Activated naive CD4-positive, alpha-beta T cell treated with anti-CD3 and anti-CD28 coated beads, Interleukin-2, amount 10 ng/mL, durations not matched to agents 7 days and 5 days (primary cell): ENCODE data around the gene LYRM1.
A peak's percentile ranks its signal among the peaks of the same experiment; 100 is the strongest.

ENCODE experiments used
- CTCF ChIA-PET: fragments of 350-600 bp; sonication (Branson Sonifier 250); formaldehyde crosslinking; loops from one replicate; lab custom pipeline; 2021; ENCODE audit warnings: antibody characterized with exemption; lab: Charles Lee
- DNase-seq: peaks from one replicate; pipeline ENCODE4 v3.0.0-alpha.2; 2020
- H3K27ac Mint-ChIP-seq: one replicate; pipeline ENCODE4 v1.8.0; 2021; ENCODE audit warnings: mild to moderate bottlenecking, moderate library complexity, mixed read lengths
- H3K27me3 Mint-ChIP-seq: one replicate; pipeline ENCODE4 v1.8.0; 2021; ENCODE audit warnings: mild to moderate bottlenecking, mixed read lengths
- H3K36me3 Mint-ChIP-seq: one replicate; pipeline ENCODE4 v1.8.0; 2021; ENCODE audit warnings: mixed read lengths
- H3K4me1 Mint-ChIP-seq: one replicate; pipeline ENCODE4 v1.8.0; 2021; ENCODE audit warnings: mixed read lengths
- H3K4me3 Mint-ChIP-seq: one replicate; pipeline ENCODE4 v1.8.0; 2021; ENCODE audit warnings: mild to moderate bottlenecking, moderate library complexity, mixed read lengths
- H3K9me3 Mint-ChIP-seq: one replicate; pipeline ENCODE4 v1.8.0; 2021; ENCODE audit warnings: mixed read lengths

Gene LYRM1

GRCh38 chr16:20879175-20880040 is 21.2 kb upstream of the LYRM1 start:
- no peak for DNase-seq
- CTCF ChIA-PET = interaction anchor here (0.6 kb wide), 1 partner anchor 10 kb away, joined by 4 read pairs; no protein-coding TSS in a partner anchor
- peaks cover 59% of the 10 kb centered on the region for H3K4me1 Mint-ChIP-seq

GRCh38 chr16:20880867-20881502 is 19.6 kb upstream of the LYRM1 start:
- Mint-ChIP-seq H3K27me3 (no peaks in the 10 kb centered on the region), H3K4me1 (peaks cover 51% of the 10 kb centered on the region), H3K36me3 (peaks cover 16% of the 10 kb centered on the region), H3K4me3 (no peak overlapping the region), H3K27ac (no peak overlapping the region), H3K9me3 (no peaks in the 10 kb centered on the region)
- no peak for DNase-seq
- CTCF ChIA-PET = no interaction called here

More at GRCh38 chr16:20879175-20880040, 21.2 kb upstream of the LYRM1 start:
- Mint-ChIP-seq H3K36me3 (peaks cover 17% of the 10 kb centered on the region), H3K4me3 (no peak overlapping the region), H3K27me3 (no peaks in the 10 kb centered on the region), H3K27ac (no peak overlapping the region), H3K9me3 (no peaks in the 10 kb centered on the region)

- no peak overlapping the region for H3K4me3 Mint-ChIP-seq
- H3K4me1 Mint-ChIP-seq = peaks cover 46% of the 10 kb centered on the region
- no peak for DNase-seq
- H3K36me3 Mint-ChIP-seq = peaks cover 18% of the 10 kb centered on the region
- no peak overlapping the region for H3K27ac Mint-ChIP-seq
- CTCF ChIA-PET = no interaction called here
- no peaks in the 10 kb centered on the region for H3K9me3 Mint-ChIP-seq
- H3K27me3 Mint-ChIP-seq = no peaks in the 10 kb centered on the region
These were observed 19.1 kb upstream of the LYRM1 start for GRCh38 chr16:20881503-20881878.

GRCh38 chr16:20883554-20884239 is 16.9 kb upstream of the LYRM1 start:
- Mint-ChIP-seq H3K4me3 (no peak overlapping the region), H3K27ac (peak overlapping the region; percentile 6), H3K9me3 (no peaks in the 10 kb centered on the region), H3K4me1 (peaks cover 33% of the 10 kb centered on the region), H3K27me3 (no peaks in the 10 kb centered on the region), H3K36me3 (peaks cover 20% of the 10 kb centered on the region)
- no peak for DNase-seq
- CTCF ChIA-PET = interaction anchor here (0.7 to 1.7 kb wide), 3 partner anchors 8 to 16 kb away, joined by 3 to 5 read pairs (median 3); no protein-coding TSS in a partner anchor

- no peak overlapping the region for H3K4me3 Mint-ChIP-seq
- peak overlapping the region; percentile 6 for H3K27ac Mint-ChIP-seq
- no peaks in the 10 kb centered on the region for H3K9me3 Mint-ChIP-seq
- H3K4me1 Mint-ChIP-seq = peaks cover 29% of the 10 kb centered on the region
- no peaks in the 10 kb centered on the region for H3K27me3 Mint-ChIP-seq
- CTCF ChIA-PET = interaction anchor here (1.7 kb wide), 1 partner anchor 9 kb away, joined by 5 read pairs; no protein-coding TSS in a partner anchor
- peaks cover 20% of the 10 kb centered on the region for H3K36me3 Mint-ChIP-seq
- peak; percentile 28 for DNase-seq
These were observed 16.4 kb upstream of the LYRM1 start for GRCh38 chr16:20884240-20884556.

- H3K4me1 Mint-ChIP-seq = peaks cover 23% of the 10 kb centered on the region
- no peaks in the 10 kb centered on the region for H3K9me3 Mint-ChIP-seq
- no peak overlapping the region for H3K27ac Mint-ChIP-seq
- H3K4me3 Mint-ChIP-seq = no peak overlapping the region
- no peaks in the 10 kb centered on the region for H3K27me3 Mint-ChIP-seq
- CTCF ChIA-PET = no interaction called here
- no peak for DNase-seq
- peaks cover 21% of the 10 kb centered on the region for H3K36me3 Mint-ChIP-seq
These were observed 14.3 kb upstream of the LYRM1 start for GRCh38 chr16:20886320-20886719.

- Mint-ChIP-seq H3K36me3 (peaks cover 19% of the 10 kb centered on the region), H3K4me3 (no peak overlapping the region), H3K4me1 (peaks cover 18% of the 10 kb centered on the region), H3K9me3 (no peaks in the 10 kb centered on the region), H3K27ac (no peak overlapping the region), H3K27me3 (no peaks in the 10 kb centered on the region)
- DNase-seq = no peak
- CTCF ChIA-PET = interaction anchor here (0.7 to 1.8 kb wide), 2 partner anchors 13 to 15 kb away, joined by 4 read pairs; no protein-coding TSS in a partner anchor
These were observed 13.4 kb upstream of the LYRM1 start for GRCh38 chr16:20887207-20887606.

- Mint-ChIP-seq H3K4me3 (no peak overlapping the region), H3K27ac (no peak overlapping the region), H3K4me1 (peaks cover 6% of the 10 kb centered on the region), H3K27me3 (no peaks in the 10 kb centered on the region), H3K9me3 (no peaks in the 10 kb centered on the region), H3K36me3 (peaks cover 17% of the 10 kb centered on the region)
- CTCF ChIA-PET = interaction anchor here (0.6 to 1.8 kb wide), 4 partner anchors 11 to 201 kb away, joined by 4 read pairs; no protein-coding TSS in a partner anchor
- no peak for DNase-seq
These were observed 10.8 kb upstream of the LYRM1 start for GRCh38 chr16:20889625-20890275.

- H3K27ac Mint-ChIP-seq = no peak overlapping the region
- no peaks in the 10 kb centered on the region for H3K27me3 Mint-ChIP-seq
- CTCF ChIA-PET = interaction anchor here (1.2 kb wide), 1 partner anchor 20 kb away, joined by 3 read pairs; no protein-coding TSS in a partner anchor
- H3K4me1 Mint-ChIP-seq = peaks cover 29% of the 10 kb centered on the region
- no peak overlapping the region for H3K4me3 Mint-ChIP-seq
- DNase-seq = no peak
- peaks cover 20% of the 10 kb centered on the region for H3K36me3 Mint-ChIP-seq
- no peaks in the 10 kb centered on the region for H3K9me3 Mint-ChIP-seq
These were observed 6.2 kb upstream of the LYRM1 start for GRCh38 chr16:20894388-20894787.

- Mint-ChIP-seq H3K4me3 (peak overlapping the region; percentile 5), H3K27me3 (no peaks in the 10 kb centered on the region), H3K9me3 (no peaks in the 10 kb centered on the region), H3K36me3 (peaks cover 30% of the 10 kb centered on the region), H3K27ac (no peak overlapping the region), H3K4me1 (peaks cover 45% of the 10 kb centered on the region)
- no peak for DNase-seq
- CTCF ChIA-PET = interaction anchor here (3.6 kb wide), 1 partner anchor 47 kb away, joined by 16 read pairs; no protein-coding TSS in a partner anchor
These were observed 3.2 kb upstream of the LYRM1 start for GRCh38 chr16:20897253-20897897.

- Mint-ChIP-seq H3K36me3 (peaks cover 33% of the 10 kb centered on the region), H3K27me3 (no peaks in the 10 kb centered on the region), H3K4me3 (peak overlapping the region; percentile 5), H3K4me1 (peaks cover 51% of the 10 kb centered on the region), H3K9me3 (no peaks in the 10 kb centered on the region), H3K27ac (no peak overlapping the region)
- CTCF ChIA-PET = interaction anchor here (3.6 kb wide), 1 partner anchor 48 kb away, joined by 16 read pairs; no protein-coding TSS in a partner anchor
- DNase-seq = no peak
These were observed 2.6 kb upstream of the LYRM1 start for GRCh38 chr16:20897922-20898321.

- no peak for DNase-seq
These were observed 1.5 kb upstream of the LYRM1 start for GRCh38 chr16:20899071-20899470.

More at GRCh38 chr16:20899071-20899470, 1.5 kb upstream of the LYRM1 start:
- H3K4me1 Mint-ChIP-seq = peaks cover 62% of the 10 kb centered on the region
- H3K36me3 Mint-ChIP-seq = peaks cover 35% of the 10 kb centered on the region
- H3K4me3 Mint-ChIP-seq = peak overlapping the region; percentile 84
- no peaks in the 10 kb centered on the region for H3K9me3 Mint-ChIP-seq
- no peaks in the 10 kb centered on the region for H3K27me3 Mint-ChIP-seq
- CTCF ChIA-PET = interaction anchor here (1.0 to 3.6 kb wide), 3 partner anchors 25 to 94 kb away, joined by 3 to 16 read pairs (median 11); no protein-coding TSS in a partner anchor
- H3K27ac Mint-ChIP-seq = peak overlapping the region; percentile 91
